HepG2 (cell line): ENCODE data around the gene C22orf39. TPM values are rescaled to one million over a fixed set of nuclear protein-coding genes. Genes with fewer than 3 reads are reported as not detected.

Experiments used
- ATAC-seq: fragments of 200-7000 bp; cut with Tn5 transposase; 3 replicates; pipeline ENCODE4 v1.9.1; 2020; ENCODE audit warnings: mild to moderate bottlenecking, moderate library complexity
- BruUV-seq: library from RNA; stranded (reverse); fragments of 400-500 nt; replicated peaks from 2 replicates; lab custom pipeline; 2021; lab: Mats Ljungman, UMichigan
- CTCF ChIA-PET: fragments of 300-600 bp; formaldehyde crosslinking; extraction: SDS; loops from one replicate; lab custom pipeline; 2021; ENCODE audit warnings: low total read pairs, inconsistent platforms, low intra/inter-chr PET ratio; lab: Yijun Ruan, JAX
- POLR2A ChIA-PET: fragments of 350-600 bp; sonication (Branson Sonifier 250); formaldehyde crosslinking; loops from one replicate; lab custom pipeline; 2020; ENCODE audit warnings: antibody characterized with exemption, inconsistent platforms; lab: Yijun Ruan, JAX
- DNase-seq: peaks from one replicate; pipeline ENCODE4 v3.0.0-alpha.2; 2015; ENCODE audit warnings: low spot score
- FAIRE-seq: peaks from 3 replicates; lab custom pipeline; 2011; peaks lifted over from hg19 to GRCh38; lab: Jason Lieb, UNC
- H2AFZ ChIP-seq: one replicate; pipeline ENCODE4 v1.6.1; 2011; ENCODE audit warnings: low read length, inconsistent platforms
- H3K27ac ChIP-seq: fragments of 300-600 bp; 3 replicates; pipeline ENCODE4 v1.8.0; 2011; ENCODE audit warnings: mixed run types, mild to moderate bottlenecking, mixed read lengths, low read length, inconsistent platforms; ENCODE audit not compliant: insufficient read depth; ENCODE audit errors: extremely low read length
- H3K27me3 ChIP-seq, 2 experiments: fragments of 200-600 bp in 1 of 2; 2 replicates in 1 of 2; 3 replicates in 1 of 2; pipeline versions ENCODE4 v1.6.0 to v1.8.0; 2011; ENCODE audit warnings: low read length in 2 of 2, mild to moderate bottlenecking in 2 of 2, moderate library complexity in 2 of 2, inconsistent platforms in 1 of 2; ENCODE audit not compliant: insufficient read depth in 2 of 2, control insufficient read depth in 1 of 2
- H3K36me3 ChIP-seq, 2 experiments: fragments of 200-600 bp in 1 of 2; replicated peaks in 1 of 2; 2 replicates in 1 of 2; 3 replicates in 1 of 2; pipeline versions ENCODE4 v1.5.1 to v1.8.0; 2011; ENCODE audit warnings: low read length in 2 of 2, inconsistent platforms in 1 of 2; ENCODE audit not compliant: insufficient read depth in 2 of 2, control insufficient read depth in 1 of 2
- H3K4me1 ChIP-seq: 2 replicates; pipeline ENCODE4 v1.5.1; 2012; ENCODE audit warnings: low read length, inconsistent platforms; ENCODE audit not compliant: insufficient read depth
- H3K4me2 ChIP-seq: 2 replicates; pipeline ENCODE4 v1.6.0; 2011; ENCODE audit warnings: low read depth, low read length, inconsistent platforms
- H3K4me3 ChIP-seq, 3 experiments: fragments of 200-600 bp in 1 of 3; sonication (generic), shearing (Covaris generic) in 1 of 3; replicated peaks in 1 of 3; 2 replicates each; pipeline ENCODE4 v1.5.1; 2011 to 2016; ENCODE audit warnings: low read length in 3 of 3, inconsistent platforms in 2 of 3, low read depth in 2 of 3, mild to moderate bottlenecking in 2 of 3, control low read depth in 1 of 3, mixed read lengths in 1 of 3; ENCODE audit not compliant: insufficient read depth in 1 of 3
- H3K79me2 ChIP-seq: one replicate; pipeline ENCODE4 v1.6.1; 2011; ENCODE audit warnings: low read length, inconsistent platforms; ENCODE audit not compliant: insufficient read depth
- H3K9ac ChIP-seq: 2 replicates; pipeline ENCODE4 v1.6.0; 2011; ENCODE audit warnings: mild to moderate bottlenecking, low read depth, low read length, inconsistent platforms; ENCODE audit not compliant: insufficient read depth
- H3K9me3 ChIP-seq: 2 replicates; pipeline ENCODE4 v1.5.1; 2012; ENCODE audit warnings: mild to moderate bottlenecking, low read length
- H4K20me1 ChIP-seq: 2 replicates; pipeline ENCODE4 v1.6.0; 2011; ENCODE audit warnings: inconsistent platforms, mild to moderate bottlenecking, low read length, moderate library complexity; ENCODE audit not compliant: insufficient read depth
- DNMT3B ChIP-seq: conservative IDR thresholded peaks from 2 replicates; pipeline ENCODE4 v1.6.1; 2016; ENCODE audit warnings: missing biosample characterization, control low read depth
- NR2F1 ChIP-seq, 2 experiments: fragments of 450-650 bp in 1 of 2; formaldehyde crosslinking in 1 of 2; IDR thresholded peaks; 2 replicates each; pipeline versions ENCODE4 v1.5.0 to v1.6.1; 2016 to 2020; ENCODE audit warnings: mild to moderate bottlenecking in 1 of 2, missing compliant biosample characterization in 1 of 2, missing genetic modification reagents in 1 of 2, moderate library complexity in 1 of 2
- PITX1 ChIP-seq: sonication (generic); formaldehyde crosslinking; IDR thresholded peaks from 2 replicates; pipeline ENCODE4 v1.5.1; 2020; ENCODE audit warnings: mild to moderate bottlenecking, missing genetic modification reagents
- RBM22 ChIP-seq: fragments of 200-400 bp; formaldehyde crosslinking; optimal IDR thresholded peaks from 2 replicates; pipeline ENCODE3; 2017; ENCODE audit warnings: mild to moderate bottlenecking, low read length, moderate library complexity
- ZBTB7A ChIP-seq: sonication (generic); formaldehyde crosslinking; IDR thresholded peaks from 2 replicates; pipeline ENCODE4 v1.8.0; 2022; ENCODE audit warnings: mild to moderate bottlenecking, missing genetic modification reagents
- ZNF232 ChIP-seq: sonication (generic); formaldehyde crosslinking; IDR thresholded peaks from 2 replicates; pipeline ENCODE4 v1.4.0; 2020; ENCODE audit warnings: missing genetic modification reagents, borderline replicate concordance
- ZNF326 ChIP-seq: sonication (generic); formaldehyde crosslinking; IDR thresholded peaks from 2 replicates; pipeline ENCODE4 v1.4.0; 2020; ENCODE audit warnings: missing genetic modification reagents, borderline replicate concordance
- ZNF747 ChIP-seq: sonication (generic); formaldehyde crosslinking; IDR thresholded peaks from 2 replicates; pipeline ENCODE4 v1.8.1; 2023; ENCODE audit warnings: missing genetic modification reagents, mild to moderate bottlenecking, borderline replicate concordance
- WGBS: methylation state at CpG from one replicate; pipeline ENCODE4 v1.1.6; 2017; ENCODE audit warnings: low lambda C conversion rate; 5-methylcytosine and 5-hydroxymethylcytosine counted together
- in situ Hi-C: cut with HindIII; loops from 2 replicates; pipeline ENCODE4 v1.10.0; 2017; ENCODE audit warnings: low pct_unique_long_range_greater_than_20kb; ENCODE audit not compliant: extremely low pct_ligation_motif_present
- intact Hi-C: fragments of 100-400 bp; cut with micrococcal nuclease; formaldehyde crosslinking; loops from one replicate; pipeline ENCODE4 v1.10.0; 2022; ENCODE audit not compliant: unreplicated experiment
- polyA plus RNA-seq, 8 experiments: library from polyadenylated mRNA; depleted of rRNA in 3 of 8; stranded (reverse) in 7 of 8; unstranded in 1 of 8; fragments of >200 nt; fragmentation: Illumina TruSeq in 4 of 8; extraction: Trizol in 4 of 8; gene quantifications; 2 replicates each; pipeline versions ENCODE4 v1.2.1 to v1.2.3, GENCODE V29; 2011 to 2016; ENCODE audit warnings: low read depth in 4 of 8, missing spikeins in 1 of 8, mixed read lengths in 1 of 8; ENCODE audit not compliant: insufficient read depth in 1 of 8
- total RNA-seq, 5 experiments: library from RNA; depleted of rRNA; stranded (reverse); fragments of >200 nt; fragmentation: Illumina TruSeq; extraction: Trizol; gene quantifications; 2 replicates each; pipeline ENCODE4 v1.2.3, GENCODE V29; 2016; ENCODE audit warnings: low read depth in 1 of 5
- TF ChIP-seq, protein P1 (sequence below): sonication (generic); formaldehyde crosslinking; conservative IDR thresholded peaks from 2 replicates; pipeline ENCODE4 v1.5.0; 2020; ENCODE audit warnings: missing genetic modification reagents
- TF ChIP-seq, protein P2 (sequence below), 2 experiments: sonication (generic) in 1 of 2; formaldehyde crosslinking in 1 of 2; IDR thresholded peaks; 2 replicates each; pipeline versions ENCODE4 v1.4.0 to v1.6.1; 2016 to 2020; ENCODE audit warnings: borderline replicate concordance in 1 of 2, low read depth in 1 of 2, mild to moderate bottlenecking in 1 of 2, missing genetic modification reagents in 1 of 2

C22orf39 gene
- total and polyA plus RNA-seq, 2 of the 13 experiments (the other 11 are each of a cell fraction or from before 2014, with no cell fraction given), result 23.4 to 26.4 TPM

DNA sequence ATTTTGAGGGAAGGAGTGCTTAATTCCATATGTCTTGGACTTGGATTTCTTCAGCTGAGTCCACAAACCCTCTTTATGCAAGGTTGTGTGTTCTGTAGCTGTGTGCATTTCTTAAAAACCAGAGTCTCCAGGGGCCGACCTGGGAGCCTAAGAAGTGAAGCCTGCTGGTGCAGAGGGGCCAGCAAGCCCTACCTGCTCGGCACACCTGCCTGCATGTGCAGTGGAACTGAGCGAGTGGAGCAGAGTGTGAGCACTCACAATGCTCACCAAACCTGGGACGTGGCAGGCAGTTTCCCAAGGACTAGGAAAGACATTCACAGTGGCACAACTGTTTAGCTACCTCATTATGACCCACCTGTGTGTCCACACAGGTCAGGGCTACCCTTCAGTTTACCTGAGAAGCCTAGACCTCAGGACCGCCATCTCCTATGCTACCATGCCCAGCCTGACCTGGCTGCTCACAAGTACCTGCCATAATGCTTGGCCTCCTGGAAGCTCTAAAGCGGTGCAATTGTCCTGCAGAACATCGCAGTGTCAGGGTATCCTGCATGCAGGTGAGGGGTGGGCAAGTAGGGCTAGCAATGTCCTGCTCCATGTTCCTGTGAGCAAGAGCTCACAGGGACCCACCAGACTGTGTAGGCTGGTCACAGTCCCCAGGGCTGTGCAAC, 3.8 kb downstream of the C22orf39 start:
- no peak for FAIRE-seq
- BruUV-seq, result no TSS peak
- no peak for ATAC-seq

More for the DNA sequence above, 3.8 kb downstream of the C22orf39 start:
- no peak overlapping the region for H3K27ac ChIP-seq
- CTCF ChIA-PET, result no interaction called here
- DNase-seq, result no peak
- no peak overlapping the region for H2AFZ ChIP-seq
- H3K79me2 ChIP-seq, result peaks cover 39% of the 10 kb centered on the region
- intact Hi-C loops, result no loop called here
- TF ChIP-seq, protein P1, sequence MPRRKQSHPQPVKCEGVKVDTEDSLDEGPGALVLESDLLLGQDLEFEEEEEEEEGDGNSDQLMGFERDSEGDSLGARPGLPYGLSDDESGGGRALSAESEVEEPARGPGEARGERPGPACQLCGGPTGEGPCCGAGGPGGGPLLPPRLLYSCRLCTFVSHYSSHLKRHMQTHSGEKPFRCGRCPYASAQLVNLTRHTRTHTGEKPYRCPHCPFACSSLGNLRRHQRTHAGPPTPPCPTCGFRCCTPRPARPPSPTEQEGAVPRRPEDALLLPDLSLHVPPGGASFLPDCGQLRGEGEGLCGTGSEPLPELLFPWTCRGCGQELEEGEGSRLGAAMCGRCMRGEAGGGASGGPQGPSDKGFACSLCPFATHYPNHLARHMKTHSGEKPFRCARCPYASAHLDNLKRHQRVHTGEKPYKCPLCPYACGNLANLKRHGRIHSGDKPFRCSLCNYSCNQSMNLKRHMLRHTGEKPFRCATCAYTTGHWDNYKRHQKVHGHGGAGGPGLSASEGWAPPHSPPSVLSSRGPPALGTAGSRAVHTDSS (CRISPR knock-in tag), result no peak
- TF ChIP-seq, protein P2, sequence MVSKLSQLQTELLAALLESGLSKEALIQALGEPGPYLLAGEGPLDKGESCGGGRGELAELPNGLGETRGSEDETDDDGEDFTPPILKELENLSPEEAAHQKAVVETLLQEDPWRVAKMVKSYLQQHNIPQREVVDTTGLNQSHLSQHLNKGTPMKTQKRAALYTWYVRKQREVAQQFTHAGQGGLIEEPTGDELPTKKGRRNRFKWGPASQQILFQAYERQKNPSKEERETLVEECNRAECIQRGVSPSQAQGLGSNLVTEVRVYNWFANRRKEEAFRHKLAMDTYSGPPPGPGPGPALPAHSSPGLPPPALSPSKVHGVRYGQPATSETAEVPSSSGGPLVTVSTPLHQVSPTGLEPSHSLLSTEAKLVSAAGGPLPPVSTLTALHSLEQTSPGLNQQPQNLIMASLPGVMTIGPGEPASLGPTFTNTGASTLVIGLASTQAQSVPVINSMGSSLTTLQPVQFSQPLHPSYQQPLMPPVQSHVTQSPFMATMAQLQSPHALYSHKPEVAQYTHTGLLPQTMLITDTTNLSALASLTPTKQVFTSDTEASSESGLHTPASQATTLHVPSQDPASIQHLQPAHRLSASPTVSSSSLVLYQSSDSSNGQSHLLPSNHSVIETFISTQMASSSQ (IDR thresholded peaks at IDR 0.05; ENCODE audit: low read depth), result no peak
- TF ChIP-seq, protein P2 (CRISPR knock-in tag; IDR thresholded peaks at IDR 0.05; ENCODE audit: borderline replicate concordance), result no peak
- no peak for TF ChIP-seq RBM22
- no peak for TF ChIP-seq ZBTB7A (CRISPR knock-in tag)
- no peak for TF ChIP-seq ZNF232 (CRISPR knock-in tag)
- no peak for TF ChIP-seq DNMT3B (CRISPR knock-in tag)
- no peak for TF ChIP-seq ZNF326 (CRISPR knock-in tag)
- no peak for TF ChIP-seq ZNF747 (CRISPR knock-in tag)
- TF ChIP-seq NR2F1 (CRISPR knock-in tag; IDR thresholded peaks at IDR 0.05), result no peak
- TF ChIP-seq PITX1 (CRISPR knock-in tag), result no peak
- H3K36me3 ChIP-seq, result peaks cover 8 to 31% of the 10 kb centered on the region in 2 experiments; a peak in 4 of 5 replicates
- no CpG with 5 or more reads among the region's 7 CpGs for WGBS
- POLR2A ChIA-PET, result no interaction called here
- H3K4me1 ChIP-seq, result peaks cover 32% of the 10 kb centered on the region
- H3K4me3 ChIP-seq, result no peak overlapping the region
- no peak overlapping the region for H3K9ac ChIP-seq
- no peaks in the 10 kb centered on the region for H4K20me1 ChIP-seq
- in situ Hi-C loops, result no loop called here
- H3K9me3 ChIP-seq, result no peaks in the 10 kb centered on the region
- no peak overlapping the region for H3K4me2 ChIP-seq
- H3K27me3 ChIP-seq, result no peaks in the 10 kb centered on the region; a peak in 1 of 5 replicates
